Large intestine (tissue), 12 donors: ENCODE results near the gene MAP2. TPM values are rescaled to one million over a fixed set of nuclear protein-coding genes. Genes with fewer than 3 reads are reported as not detected.

Experiments
- DNase-seq, 2 donors: peaks; one replicate each; pipeline versions ENCODE4 v3.0.0 to v3.0.0-alpha.2; 2013
- H3K27ac ChIP-seq: one replicate; pipeline ENCODE4 v1.5.1; 2013; ENCODE audit warnings: low read length
- H3K27me3 ChIP-seq: 2 replicates; pipeline ENCODE4 v1.6.1; 2013; ENCODE audit warnings: low read length; ENCODE audit not compliant: control insufficient read depth, insufficient read depth
- H3K36me3 ChIP-seq: 2 replicates; pipeline ENCODE4 v1.6.1; 2013; ENCODE audit warnings: low read length; ENCODE audit not compliant: control insufficient read depth, insufficient read depth
- H3K4me1 ChIP-seq: one replicate; pipeline ENCODE4 v1.6.1; 2013; ENCODE audit warnings: low read length; ENCODE audit not compliant: control insufficient read depth, insufficient read depth
- H3K4me3 ChIP-seq: one replicate; pipeline ENCODE4 v1.5.1; 2013; ENCODE audit warnings: low read length
- H3K9me3 ChIP-seq: one replicate; pipeline ENCODE4 v1.6.1; 2013; ENCODE audit warnings: mild to moderate bottlenecking, low read depth, low read length, moderate library complexity; ENCODE audit not compliant: control insufficient read depth
- WGBS: methylation state at CpG from one replicate; pipeline ENCODE4 v1.1.5; 2013; ENCODE audit warnings: low lambda C conversion rate; ENCODE audit not compliant: insufficient coverage; 5-methylcytosine and 5-hydroxymethylcytosine counted together
- long read RNA-seq, 11 donors: transcript quantifications; one replicate each; lab custom pipeline, GENCODE V29; 2026
- polyA plus RNA-seq: library from polyadenylated mRNA; unstranded; fragments of 120-200 nt; gene quantifications from one replicate; pipeline ENCODE4 v1.2.1, GENCODE V29; 2013

MAP2 gene, protein sequence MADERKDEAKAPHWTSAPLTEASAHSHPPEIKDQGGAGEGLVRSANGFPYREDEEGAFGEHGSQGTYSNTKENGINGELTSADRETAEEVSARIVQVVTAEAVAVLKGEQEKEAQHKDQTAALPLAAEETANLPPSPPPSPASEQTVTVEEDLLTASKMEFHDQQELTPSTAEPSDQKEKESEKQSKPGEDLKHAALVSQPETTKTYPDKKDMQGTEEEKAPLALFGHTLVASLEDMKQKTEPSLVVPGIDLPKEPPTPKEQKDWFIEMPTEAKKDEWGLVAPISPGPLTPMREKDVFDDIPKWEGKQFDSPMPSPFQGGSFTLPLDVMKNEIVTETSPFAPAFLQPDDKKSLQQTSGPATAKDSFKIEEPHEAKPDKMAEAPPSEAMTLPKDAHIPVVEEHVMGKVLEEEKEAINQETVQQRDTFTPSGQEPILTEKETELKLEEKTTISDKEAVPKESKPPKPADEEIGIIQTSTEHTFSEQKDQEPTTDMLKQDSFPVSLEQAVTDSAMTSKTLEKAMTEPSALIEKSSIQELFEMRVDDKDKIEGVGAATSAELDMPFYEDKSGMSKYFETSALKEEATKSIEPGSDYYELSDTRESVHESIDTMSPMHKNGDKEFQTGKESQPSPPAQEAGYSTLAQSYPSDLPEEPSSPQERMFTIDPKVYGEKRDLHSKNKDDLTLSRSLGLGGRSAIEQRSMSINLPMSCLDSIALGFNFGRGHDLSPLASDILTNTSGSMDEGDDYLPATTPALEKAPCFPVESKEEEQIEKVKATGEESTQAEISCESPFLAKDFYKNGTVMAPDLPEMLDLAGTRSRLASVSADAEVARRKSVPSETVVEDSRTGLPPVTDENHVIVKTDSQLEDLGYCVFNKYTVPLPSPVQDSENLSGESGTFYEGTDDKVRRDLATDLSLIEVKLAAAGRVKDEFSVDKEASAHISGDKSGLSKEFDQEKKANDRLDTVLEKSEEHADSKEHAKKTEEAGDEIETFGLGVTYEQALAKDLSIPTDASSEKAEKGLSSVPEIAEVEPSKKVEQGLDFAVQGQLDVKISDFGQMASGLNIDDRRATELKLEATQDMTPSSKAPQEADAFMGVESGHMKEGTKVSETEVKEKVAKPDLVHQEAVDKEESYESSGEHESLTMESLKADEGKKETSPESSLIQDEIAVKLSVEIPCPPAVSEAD (N-terminal part only)
- polyA plus RNA-seq: 16.3 TPM
- long read RNA-seq, donor 1: 0 reads
- long read RNA-seq, donor 2: 0 reads
- long read RNA-seq, donor 3: 0 reads
- long read RNA-seq, donor 4: 0 reads
- long read RNA-seq, donor 5: 0 reads
- long read RNA-seq, donor 6: 0 reads
- long read RNA-seq, donor 7: 0 reads
- long read RNA-seq, donor 8: 0 reads
- long read RNA-seq, donor 9: 0 reads
- long read RNA-seq, donor 10, partial matches to known transcripts: 11 of 11 reads
- long read RNA-seq, donor 10, other reads (novel, unspliced or antisense): 0 of 11 reads
- long read RNA-seq, donor 11: 0 reads

DNA sequence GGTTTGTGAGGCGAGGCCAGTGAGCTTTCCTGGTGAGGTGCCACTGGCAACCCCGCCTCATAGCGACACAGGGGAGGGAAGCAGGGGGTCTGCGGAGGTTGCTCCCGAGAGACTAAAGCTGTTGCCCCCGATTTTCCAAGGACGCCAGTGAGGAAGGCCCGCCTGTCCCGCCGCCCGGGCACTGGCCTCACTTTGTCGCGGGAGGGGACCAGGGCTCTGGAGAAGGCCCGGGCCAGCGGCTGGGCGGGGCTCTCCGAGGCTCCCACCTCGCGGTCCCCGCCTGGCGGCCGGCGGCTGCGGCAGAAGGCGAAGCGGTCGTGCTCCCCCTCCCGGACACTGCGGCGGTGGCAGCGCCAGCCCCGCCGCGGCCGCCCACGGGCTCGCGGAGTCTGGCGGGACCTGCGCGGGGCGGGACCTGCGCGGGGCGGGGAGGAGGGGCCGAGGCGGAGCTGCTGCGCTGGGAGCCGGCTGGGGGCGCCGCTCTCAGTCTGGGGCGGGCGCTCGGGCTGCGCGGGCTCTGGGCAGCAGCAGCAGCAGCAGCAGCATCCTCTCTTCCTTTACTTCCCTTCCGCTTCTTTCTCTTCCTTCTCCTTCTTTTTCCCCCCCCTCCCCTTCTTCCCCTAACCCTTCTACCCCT, at the start of gene MAP2:
TSS of gene MAP2 (plus strand) at position 486 of the 637 bp plus-strand sequence. CDS start 229,124 bp downstream, outside the sequence.
- Histone ChIP-seq H3K9me3 (no peaks in the 10 kb centered on the region), H3K27ac (no peak within 1 kb of the TSS), H3K4me3 (peak within 1 kb of the TSS; percentile 59), H3K36me3 (no peaks in the 10 kb centered on the region), H3K27me3 (peaks cover 8% of the 10 kb centered on the region), H3K4me1 (peaks cover 3% of the 10 kb centered on the region)
- DNase-seq: peak; percentile 59 to 70
- 0% methylated on average over 1 of the region's 57 CpGs for WGBS

DNA sequence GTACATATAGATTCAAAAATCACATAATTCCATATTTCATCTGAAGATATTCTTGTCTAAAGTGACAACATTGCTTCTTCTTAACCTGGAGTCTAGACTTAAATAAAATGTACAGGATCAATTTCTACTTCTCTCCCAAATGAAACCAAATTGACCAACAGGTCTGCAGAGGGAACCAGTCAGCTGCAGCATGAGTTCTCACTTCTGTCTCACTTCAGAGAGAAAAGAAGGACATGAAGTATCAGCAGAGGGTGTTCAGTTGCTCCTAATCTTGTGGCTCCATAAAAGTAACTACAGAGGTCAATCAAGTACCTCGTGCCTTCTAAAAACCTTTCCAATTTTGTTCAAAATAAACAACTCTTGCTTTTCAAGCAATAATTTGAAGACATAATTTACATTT, 47.2 kb upstream of the MAP2 start:
- Histone ChIP-seq H3K27ac (no peak overlapping the region), H3K4me3 (no peak overlapping the region), H3K36me3 (no peaks in the 10 kb centered on the region), H3K9me3 (no peaks in the 10 kb centered on the region), H3K27me3 (no peaks in the 10 kb centered on the region), H3K4me1 (no peaks in the 10 kb centered on the region)
- no peak for DNase-seq
- WGBS: 86% methylated on average over 1 of the region's 1 CpG

DNA sequence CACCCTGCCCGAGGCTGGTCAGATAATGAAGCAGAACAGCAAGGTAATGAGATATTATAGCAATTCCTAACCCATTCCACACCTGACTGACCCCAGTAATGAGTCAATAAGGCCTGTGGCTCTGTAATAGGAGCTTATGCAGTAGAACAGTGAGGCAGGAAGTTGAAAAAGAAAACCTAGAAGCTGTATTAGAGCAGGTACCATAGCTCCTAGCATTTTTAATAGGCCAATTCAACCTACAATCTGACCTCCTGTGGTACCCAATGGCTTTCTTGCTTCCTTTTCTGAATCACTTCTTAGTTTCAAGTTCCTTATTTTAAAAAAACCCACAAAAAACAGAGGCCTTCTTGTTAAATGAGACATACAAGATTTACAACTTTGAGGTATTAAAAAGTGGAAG, 43.6 kb upstream of the MAP2 start:
- WGBS: no CpG with 5 or more reads among the region's 1 CpG
- no peak for DNase-seq
- Histone ChIP-seq H3K4me3 (no peak overlapping the region), H3K4me1 (no peaks in the 10 kb centered on the region), H3K36me3 (no peaks in the 10 kb centered on the region), H3K9me3 (no peaks in the 10 kb centered on the region), H3K27ac (no peak overlapping the region), H3K27me3 (no peaks in the 10 kb centered on the region)

DNA sequence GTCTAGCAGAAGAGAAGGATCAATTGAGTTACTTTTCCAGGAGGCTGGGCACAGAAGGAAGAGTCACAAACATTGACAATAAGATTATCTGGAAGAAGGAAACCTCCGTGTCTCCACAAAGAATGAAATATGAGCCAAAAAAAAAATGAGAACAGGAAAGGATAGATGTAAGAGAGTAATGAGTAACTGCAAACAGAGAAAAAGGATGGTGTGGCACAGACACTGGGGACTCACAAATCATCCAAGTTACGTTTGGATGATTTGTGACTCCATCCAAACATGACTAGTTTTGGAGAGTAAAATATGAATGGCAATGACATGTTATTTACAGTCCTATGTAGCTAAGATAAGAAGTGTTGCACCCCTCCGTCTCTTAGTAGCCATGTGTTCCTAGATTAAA, 42.8 kb upstream of the MAP2 start:
- Histone ChIP-seq H3K4me3 (no peak overlapping the region), H3K9me3 (no peaks in the 10 kb centered on the region), H3K27me3 (no peaks in the 10 kb centered on the region), H3K36me3 (no peaks in the 10 kb centered on the region), H3K27ac (no peak overlapping the region), H3K4me1 (no peaks in the 10 kb centered on the region)
- WGBS: 49% methylated on average over 2 of the region's 3 CpGs
- DNase-seq: no peak

DNA sequence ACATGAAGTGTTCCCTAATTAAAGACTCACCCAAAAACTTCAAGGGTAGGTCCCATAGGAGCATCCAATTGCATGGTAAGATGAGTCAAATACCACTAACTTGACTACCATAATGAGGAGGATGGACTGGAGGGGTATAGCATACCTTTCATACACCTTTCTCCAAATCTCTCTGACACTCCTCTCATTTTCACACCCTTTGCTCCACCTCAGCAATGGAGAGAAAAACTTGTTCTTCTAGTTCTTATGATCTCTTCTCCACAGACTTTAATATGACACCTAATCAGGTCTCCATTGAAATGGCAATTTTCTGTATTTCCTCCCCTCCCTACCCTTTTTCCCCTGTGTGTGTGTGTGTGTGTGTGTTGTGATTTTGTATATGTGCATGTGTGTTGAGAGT, 41.1 kb upstream of the MAP2 start:
- Histone ChIP-seq H3K9me3 (peaks cover 6% of the 10 kb centered on the region), H3K4me1 (no peaks in the 10 kb centered on the region), H3K27me3 (no peaks in the 10 kb centered on the region), H3K27ac (no peak overlapping the region), H3K36me3 (no peaks in the 10 kb centered on the region), H3K4me3 (no peak overlapping the region)
- no peak for DNase-seq

DNA sequence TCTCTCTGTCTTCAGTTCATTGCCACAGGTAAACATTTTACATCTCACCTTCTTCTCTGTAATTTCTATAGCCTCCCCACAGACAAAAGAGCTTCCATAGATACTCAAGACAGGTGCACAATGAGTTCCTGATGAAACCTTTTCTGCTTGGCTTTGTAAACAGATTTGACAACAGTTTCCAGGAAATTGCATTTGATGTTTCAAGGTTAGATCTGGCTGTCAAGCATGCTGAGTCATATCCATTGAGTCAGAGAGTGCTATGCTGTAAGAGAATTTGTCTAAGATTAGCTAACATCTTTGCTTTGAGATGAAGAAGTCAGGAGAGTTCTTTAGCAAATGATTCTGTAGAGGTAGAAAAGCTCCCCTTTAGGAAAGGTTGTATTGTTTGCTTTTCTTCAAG, 40.6 kb upstream of the MAP2 start:
- H3K36me3 ChIP-seq: no peaks in the 10 kb centered on the region
- peaks cover 6% of the 10 kb centered on the region for H3K9me3 ChIP-seq
- no peak overlapping the region for H3K27ac ChIP-seq
- H3K4me1 ChIP-seq: no peaks in the 10 kb centered on the region
- no peaks in the 10 kb centered on the region for H3K27me3 ChIP-seq
- DNase-seq: no peak
- no peak overlapping the region for H3K4me3 ChIP-seq

DNA sequence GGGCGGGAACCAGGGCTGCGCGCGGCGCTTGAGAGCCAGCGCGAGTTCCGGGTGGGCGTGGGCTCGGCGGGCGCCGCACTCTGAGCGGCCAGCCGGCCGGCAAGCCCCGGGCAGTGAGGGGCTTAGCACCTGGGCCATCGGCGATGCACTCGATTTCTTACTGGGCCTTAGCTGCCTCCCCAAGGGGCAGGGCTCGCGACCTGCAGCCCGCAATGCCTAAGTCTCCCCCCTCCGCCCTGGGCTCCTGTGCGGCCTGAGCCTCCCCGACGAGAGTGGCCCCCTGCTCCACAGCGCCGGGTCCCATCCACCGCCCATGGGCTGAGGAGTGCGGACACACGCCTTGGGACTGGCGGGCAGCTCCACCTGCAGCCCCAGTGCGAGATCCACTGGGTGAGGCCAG, 36.5 kb upstream of the MAP2 start:
- H3K27ac ChIP-seq: no peak overlapping the region
- no peaks in the 10 kb centered on the region for H3K4me1 ChIP-seq
- H3K36me3 ChIP-seq: no peaks in the 10 kb centered on the region
- no peaks in the 10 kb centered on the region for H3K27me3 ChIP-seq
- H3K9me3 ChIP-seq: peaks cover 6% of the 10 kb centered on the region
- no peak for DNase-seq
- H3K4me3 ChIP-seq: no peak overlapping the region
- no CpG with 5 or more reads among the region's 34 CpGs for WGBS

DNA sequence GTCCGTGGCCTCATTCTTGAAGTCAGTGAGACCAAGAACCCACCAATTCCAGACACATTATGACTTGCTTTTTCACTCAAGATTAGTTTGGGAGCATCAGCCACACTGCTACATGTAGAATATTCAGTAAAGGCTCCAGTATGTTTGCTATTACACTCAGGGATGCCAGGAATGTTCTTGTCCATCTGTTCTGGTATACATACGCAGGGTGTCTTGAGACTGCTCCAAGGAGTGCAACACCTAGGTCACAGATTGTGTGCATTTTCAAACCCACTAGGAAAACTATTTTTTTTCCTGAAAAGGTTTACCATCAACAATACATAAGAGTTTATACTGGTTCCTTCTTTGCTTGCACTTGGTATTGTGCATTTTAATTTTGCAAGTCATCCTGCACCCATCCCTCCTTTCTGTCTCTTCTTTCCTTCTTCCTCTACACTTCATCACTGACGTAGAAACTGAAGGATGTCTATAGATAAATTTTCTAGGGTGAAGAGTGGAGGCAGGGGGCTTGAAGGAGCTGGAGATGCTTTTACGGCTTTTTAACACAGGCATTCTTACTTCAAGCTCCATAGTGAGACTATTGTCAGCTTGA, 35.3 kb upstream of the MAP2 start:
- DNase-seq: no peak
- H3K27ac ChIP-seq: no peak overlapping the region
- H3K4me3 ChIP-seq: no peak overlapping the region
- no peaks in the 10 kb centered on the region for H3K36me3 ChIP-seq
- no CpG with 5 or more reads among the region's 4 CpGs for WGBS
- peaks cover 6% of the 10 kb centered on the region for H3K9me3 ChIP-seq
- no peaks in the 10 kb centered on the region for H3K27me3 ChIP-seq
- H3K4me1 ChIP-seq: no peaks in the 10 kb centered on the region

DNA sequence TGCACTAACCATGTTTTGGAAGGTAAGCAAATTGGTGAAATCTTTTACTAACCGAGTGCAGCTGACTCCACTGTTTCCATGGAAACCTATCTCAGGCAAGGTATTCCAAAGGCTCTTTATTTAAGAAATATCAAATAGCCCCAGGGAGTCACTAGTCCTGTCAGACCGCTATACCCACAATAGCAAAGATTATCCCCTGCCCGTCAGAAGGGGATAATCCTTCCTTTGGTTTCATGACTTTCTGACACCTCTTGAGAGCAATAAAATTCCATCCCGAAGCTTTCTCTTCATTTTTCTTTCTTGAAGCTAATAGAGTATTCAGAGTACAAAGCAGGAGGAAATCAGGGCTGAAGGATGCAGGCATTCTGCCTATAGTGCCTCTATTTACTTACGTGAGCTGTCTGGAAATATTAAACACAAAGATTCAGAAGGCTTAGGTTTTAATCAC, 34.7 kb upstream of the MAP2 start:
- H3K4me1 ChIP-seq: no peaks in the 10 kb centered on the region

More for the DNA sequence above, 34.7 kb upstream of the MAP2 start:
- Histone ChIP-seq H3K36me3 (no peaks in the 10 kb centered on the region), H3K4me3 (no peak overlapping the region), H3K27me3 (no peaks in the 10 kb centered on the region), H3K27ac (no peak overlapping the region), H3K9me3 (peaks cover 6% of the 10 kb centered on the region)
- no peak for DNase-seq
- no CpG with 5 or more reads among the region's 5 CpGs for WGBS
